Adipose tissue (tissue), 3 donors: ENCODE measurements around the gene SP6. TPM values are rescaled to one million over a fixed set of nuclear protein-coding genes. Genes with fewer than 3 reads are reported as not detected.

ENCODE experiments used
- H3K27ac ChIP-seq: one replicate; pipeline ENCODE4 v1.5.1; 2013; ENCODE audit warnings: low read depth, low read length
- WGBS, 3 donors: extraction: QIAGEN DNeasy Blood & Tissue Kit; methylation state at CpG; one replicate each; pipeline ENCODE4 v1.1.7; 2013; 5-methylcytosine and 5-hydroxymethylcytosine counted together
- polyA plus RNA-seq, 3 donors: library from polyadenylated mRNA; stranded (reverse); fragments of 200-250 nt; gene quantifications; one replicate each; pipeline ENCODE4 v1.2.3, GENCODE V29; 2013
- donor health status: healthy with polysubstance abuse.
- donor health status: Bipolar disorder and iron deficiency.
- donor health status: healthy.

SP6 gene
- polyA plus RNA-seq, 3 donors, result 0.45 to 0.56 (median 0.49) TPM

DNA sequence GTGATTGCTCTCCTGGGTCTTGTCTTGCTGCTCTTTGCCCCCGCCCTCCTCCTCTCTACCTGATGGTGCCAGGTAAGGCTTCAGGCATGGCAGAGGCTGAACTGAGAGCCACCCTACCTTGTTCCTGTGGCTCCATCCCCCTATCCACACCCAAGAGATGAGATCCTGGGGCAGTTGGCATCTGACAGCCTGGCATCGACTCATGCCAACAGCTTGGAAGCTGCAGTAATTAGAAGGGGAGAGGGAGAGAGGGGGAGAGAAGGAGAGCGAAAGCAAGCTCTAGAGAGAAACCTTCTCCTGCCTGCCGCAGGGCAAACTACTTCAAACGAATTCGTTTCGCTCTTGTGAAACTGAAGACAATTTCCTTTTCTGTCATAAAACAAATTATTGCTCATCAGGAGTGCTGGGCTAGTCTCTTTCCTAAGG lies 13.8 kb upstream of the SP6 start:
- 30 to 60% (median 44%) methylated on average over 7 of the region's 7 CpGs for WGBS, 3 donors
- H3K27ac ChIP-seq, result no peak overlapping the region

DNA sequence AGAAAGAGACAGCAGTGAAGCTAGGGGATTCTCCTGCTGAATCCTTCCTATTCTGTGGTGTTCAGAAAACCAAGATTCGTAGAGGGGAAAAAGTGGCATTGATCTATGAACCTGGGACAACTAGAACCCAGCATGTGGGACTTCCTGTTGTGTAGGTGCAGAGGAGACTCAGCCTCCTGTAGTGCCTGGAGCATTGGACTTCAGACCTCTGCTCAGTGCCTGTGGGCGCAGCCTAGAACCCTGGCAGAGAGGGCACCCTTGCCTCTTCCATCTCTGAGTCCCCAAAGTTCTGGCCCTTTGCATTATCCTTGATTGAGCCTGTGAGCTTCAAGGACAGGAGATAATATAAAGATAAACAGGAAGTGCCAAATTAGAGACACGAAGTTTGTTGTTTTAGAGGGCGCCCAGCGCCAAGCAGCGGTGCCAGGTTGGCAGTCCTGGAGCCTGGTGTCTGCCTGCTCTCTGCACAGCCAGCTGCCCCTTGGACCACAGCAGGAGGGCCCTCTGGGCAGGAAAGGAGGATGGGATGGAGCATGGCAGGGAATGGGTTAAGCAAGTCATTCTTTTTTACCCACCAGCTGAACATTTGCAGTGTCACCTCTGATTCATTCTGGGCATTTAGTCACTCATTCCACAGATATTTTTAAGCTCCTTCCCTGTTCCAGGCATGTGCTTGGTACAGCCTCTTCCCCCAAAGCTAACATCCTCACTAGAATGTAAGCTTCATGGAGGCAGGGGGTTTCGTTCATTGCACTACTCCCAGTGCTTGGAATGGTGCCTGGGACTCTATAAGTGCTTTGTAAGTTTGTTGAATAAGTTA lies 11.9 kb upstream of the SP6 start:
- H3K27ac ChIP-seq, result no peak overlapping the region
- WGBS, 3 donors, result 71 to 79% (median 77%) methylated on average over 7 of the region's 7 CpGs

DNA sequence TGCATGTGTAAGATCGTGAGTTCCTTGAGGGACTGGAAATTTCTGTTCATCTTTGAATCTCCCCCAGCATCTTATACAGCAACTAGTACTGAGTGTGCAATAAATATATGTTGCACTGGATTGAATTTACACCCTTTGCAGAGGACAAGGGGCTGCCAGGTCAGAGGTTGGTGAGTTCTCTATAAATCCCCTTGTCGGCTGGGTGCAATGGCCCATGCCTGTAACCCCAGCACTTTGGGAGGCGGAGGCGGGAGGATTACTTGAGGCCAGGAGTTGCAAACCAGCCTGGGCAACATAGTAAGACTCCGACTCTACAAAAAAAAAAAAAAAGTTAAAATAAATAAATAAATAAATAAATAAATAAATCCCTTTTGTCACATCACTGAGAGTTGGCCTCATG lies 9.4 kb upstream of the SP6 start:
- 89 to 93% (median 89%) methylated on average over 5 of the region's 5 CpGs for WGBS, 3 donors
- H3K27ac ChIP-seq, result no peak overlapping the region

DNA sequence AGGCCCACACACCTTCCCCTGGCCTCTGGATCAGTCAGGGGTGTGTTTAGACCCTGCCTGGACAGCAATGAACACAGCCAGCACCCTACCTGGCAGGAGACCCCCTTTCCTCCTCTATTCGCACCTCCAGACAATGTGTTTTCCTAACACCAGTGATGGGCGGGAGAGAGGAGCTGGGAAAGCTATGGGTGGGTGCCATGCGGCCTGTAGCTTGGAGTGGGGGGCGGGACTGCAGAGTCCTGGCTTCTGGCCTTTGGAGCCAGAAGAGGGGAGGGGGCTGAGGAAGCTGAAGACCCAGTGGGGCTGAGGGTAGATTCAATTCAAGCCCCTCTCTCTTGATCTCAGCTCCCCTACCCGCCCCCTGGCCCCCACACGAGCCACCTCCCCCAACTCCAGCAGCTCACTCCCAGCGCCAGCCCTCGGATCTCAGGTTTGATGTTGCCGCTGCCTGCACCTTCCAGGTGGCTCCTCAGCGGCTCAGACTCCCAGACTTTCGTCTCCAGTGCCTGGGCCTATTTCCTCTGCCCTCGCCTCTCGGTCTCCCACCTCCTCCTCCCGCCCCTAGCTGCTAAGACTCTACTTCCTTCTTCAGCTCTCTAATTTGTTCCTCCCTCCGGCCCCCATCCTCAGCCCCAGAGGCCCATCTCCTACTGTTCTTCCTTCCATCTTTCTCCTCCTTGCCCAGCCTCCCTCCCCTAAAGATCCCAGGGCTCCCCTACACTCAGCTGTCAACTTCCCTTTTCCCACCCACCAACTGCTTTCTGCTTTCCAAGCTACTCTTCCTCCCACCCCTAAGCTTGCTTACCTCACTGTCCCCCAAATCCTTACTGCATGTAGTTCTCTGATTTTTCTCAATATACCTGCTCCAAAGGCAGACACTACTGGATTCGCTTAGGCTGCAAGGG lies 6.8 kb upstream of the SP6 start:
- WGBS, 3 donors, result 69 to 75% (median 69%) methylated on average over 14 to 16 of the region's 16 CpGs
- H3K27ac ChIP-seq, result no peak overlapping the region

DNA sequence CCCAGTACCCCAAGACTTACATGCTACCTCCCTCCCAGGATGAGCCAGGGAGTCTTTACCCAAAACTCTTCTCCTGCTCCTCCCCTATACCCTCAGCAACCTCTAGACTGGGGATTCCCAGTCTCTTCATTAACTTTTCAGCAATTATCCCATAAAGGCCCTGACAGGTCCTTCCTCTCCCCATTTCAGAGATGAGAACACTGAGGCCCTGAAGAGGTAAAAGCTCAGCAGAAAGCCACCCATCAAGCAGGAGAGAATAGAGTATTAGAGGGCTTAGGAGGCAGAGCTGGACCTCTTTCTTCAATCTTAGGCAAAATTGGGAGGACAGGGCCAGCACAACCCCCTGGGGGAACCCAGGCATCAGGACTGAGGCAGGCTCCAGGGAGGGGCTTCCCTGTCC lies 5.9 kb upstream of the SP6 start:
- no peak overlapping the region for H3K27ac ChIP-seq

DNA sequence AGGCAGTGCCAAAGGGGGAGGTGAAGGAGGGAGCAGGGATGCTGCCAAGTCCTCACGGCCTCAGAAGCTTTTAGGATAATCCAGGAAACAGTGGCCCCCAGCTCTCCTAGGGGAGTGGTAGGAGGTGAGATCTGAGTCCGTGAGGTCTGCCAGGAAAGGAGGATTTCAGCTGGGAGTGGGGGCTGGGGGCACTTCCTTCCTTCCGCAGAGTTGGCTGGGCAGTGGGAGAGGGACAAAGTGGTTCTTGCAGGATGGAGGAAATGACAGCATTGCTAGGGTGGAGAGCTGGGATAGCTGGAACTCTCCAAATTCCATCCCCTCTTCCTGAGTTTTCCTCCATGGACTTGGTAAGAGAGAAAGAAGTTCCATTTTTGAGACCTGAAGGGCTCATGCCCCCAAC lies 4.8 kb upstream of the SP6 start:
- no peak overlapping the region for H3K27ac ChIP-seq
- WGBS, 3 donors, result 22 to 37% (median 23%) methylated on average over 3 of the region's 3 CpGs

DNA sequence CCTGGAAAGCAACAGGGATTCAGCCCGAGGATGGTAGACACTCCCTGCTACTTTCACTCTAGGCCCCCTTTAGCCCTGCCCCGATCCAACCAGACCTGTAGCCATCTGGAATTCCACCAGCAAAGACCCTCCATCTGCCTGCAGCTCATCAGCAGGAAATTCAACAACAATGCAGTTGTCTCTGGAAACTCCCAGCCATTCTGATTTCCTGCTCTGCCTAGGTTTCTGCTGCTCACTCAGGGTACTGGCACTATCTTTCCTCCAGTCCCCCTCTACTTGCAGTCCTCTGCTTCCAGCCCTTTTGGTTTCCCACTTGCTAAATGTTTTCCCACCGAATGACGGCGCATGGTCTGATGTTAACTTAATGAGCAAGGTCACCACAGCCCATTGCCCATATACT lies 2.7 kb upstream of the SP6 start:
- H3K27ac ChIP-seq, result no peak overlapping the region
- 27 to 50% (median 37%) methylated on average over 5 of the region's 5 CpGs for WGBS, 3 donors

DNA sequence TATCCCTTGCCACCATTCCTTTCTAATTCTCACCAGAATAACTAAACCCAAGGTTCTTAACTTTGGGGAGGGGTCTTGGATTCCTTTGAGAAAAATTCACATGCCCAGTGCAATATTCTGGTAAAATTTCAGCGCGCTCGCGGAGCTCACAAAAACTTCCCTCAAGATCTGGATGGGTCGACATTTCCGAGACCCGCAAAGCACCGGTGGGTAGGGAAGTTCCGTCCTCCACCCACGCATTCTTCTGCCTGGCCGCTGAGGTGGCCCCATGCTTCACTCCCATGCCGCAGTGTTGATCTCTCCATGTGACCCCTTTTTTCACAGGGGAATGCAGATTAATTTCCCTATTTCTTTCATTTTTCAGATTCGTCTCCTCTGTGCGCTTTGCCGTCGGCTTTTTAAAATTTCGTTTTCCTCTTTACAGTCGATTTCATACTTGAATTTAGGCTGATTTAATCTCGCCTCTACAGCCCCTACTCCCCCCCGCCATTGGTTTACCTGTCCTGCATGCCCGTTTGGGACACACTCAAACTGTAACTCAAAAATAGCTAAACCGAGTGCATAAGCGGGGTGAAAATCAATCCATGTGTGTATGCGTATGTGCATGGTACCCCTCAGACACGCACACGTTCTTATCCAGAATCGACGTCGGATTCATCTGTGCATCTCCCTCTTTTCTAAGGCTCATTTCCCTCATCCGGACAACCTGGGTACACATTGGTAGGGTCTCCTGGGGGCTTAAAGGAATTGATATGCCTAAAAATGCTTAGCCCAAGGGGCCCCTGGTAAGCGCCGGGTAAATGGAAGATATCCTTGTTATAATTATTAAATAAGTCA lies 1.4 kb upstream of the SP6 start:
- WGBS, 3 donors, result 22 to 40% (median 32%) methylated on average over 32 of the region's 32 CpGs
- H3K27ac ChIP-seq, result no peak overlapping the region

DNA sequence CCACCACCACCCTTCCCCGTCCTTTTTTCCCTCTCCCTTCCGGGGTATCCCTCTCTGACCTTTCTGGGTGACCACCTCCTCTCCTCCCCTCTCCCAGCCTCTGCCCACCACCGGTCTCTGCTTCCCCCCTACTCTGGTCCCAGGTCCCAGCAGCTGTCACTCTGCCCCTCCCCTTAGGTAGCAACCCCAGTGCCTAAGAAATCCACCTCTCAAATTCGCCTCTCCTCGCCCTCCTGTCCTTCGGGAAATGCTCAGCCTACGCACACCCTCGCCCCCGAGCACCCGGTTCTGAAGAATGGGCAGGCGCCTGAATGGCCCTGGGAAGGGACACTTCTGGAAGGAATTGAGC lies 775 bp upstream of the SP6 start:
- 36 to 45% (median 40%) methylated on average over 11 of the region's 11 CpGs for WGBS, 3 donors
- H3K27ac ChIP-seq, result no peak overlapping the region

DNA sequence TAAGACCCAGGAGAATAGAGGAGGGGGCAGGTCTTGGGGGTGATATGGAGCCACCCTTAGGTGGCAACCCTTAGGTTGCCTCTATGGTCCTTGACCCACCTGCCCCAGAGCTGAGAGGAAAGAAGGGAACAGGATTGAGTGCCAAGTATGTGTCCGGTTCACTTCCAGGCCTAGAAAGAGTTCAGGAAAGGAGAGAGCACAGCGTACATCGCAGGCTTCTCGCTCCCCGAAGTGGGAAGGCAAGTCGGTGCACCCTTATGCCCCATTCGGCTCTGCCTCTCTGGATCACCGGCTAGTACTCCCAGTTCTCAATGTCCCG lies 631 bp downstream of the SP6 start:
- H3K27ac ChIP-seq, result no peak overlapping the region

DNA sequence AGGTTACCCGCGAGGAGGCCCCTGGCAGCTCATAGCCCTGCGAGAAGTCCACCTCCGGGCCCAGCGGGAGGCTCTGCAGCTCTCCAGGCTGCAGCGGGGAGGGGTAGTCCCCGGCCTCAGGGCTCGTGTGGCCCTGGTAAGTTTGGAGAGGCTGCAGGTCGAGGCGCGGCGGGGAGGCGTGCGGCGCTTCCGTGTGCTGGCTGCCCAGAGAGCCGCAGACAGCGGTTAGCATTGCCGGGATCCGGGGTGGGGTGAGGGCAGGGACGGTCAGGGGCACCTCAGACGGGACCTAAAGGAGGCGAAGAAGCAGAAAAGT lies 2.8 kb downstream of the SP6 start:
- WGBS, 3 donors, result 38 to 66% (median 50%) methylated on average over 23 of the region's 23 CpGs
- no peak overlapping the region for H3K27ac ChIP-seq

More for the DNA sequence above, 631 bp downstream of the SP6 start:
- 49 to 67% (median 66%) methylated on average over 9 of the region's 9 CpGs for WGBS, 3 donors

DNA sequence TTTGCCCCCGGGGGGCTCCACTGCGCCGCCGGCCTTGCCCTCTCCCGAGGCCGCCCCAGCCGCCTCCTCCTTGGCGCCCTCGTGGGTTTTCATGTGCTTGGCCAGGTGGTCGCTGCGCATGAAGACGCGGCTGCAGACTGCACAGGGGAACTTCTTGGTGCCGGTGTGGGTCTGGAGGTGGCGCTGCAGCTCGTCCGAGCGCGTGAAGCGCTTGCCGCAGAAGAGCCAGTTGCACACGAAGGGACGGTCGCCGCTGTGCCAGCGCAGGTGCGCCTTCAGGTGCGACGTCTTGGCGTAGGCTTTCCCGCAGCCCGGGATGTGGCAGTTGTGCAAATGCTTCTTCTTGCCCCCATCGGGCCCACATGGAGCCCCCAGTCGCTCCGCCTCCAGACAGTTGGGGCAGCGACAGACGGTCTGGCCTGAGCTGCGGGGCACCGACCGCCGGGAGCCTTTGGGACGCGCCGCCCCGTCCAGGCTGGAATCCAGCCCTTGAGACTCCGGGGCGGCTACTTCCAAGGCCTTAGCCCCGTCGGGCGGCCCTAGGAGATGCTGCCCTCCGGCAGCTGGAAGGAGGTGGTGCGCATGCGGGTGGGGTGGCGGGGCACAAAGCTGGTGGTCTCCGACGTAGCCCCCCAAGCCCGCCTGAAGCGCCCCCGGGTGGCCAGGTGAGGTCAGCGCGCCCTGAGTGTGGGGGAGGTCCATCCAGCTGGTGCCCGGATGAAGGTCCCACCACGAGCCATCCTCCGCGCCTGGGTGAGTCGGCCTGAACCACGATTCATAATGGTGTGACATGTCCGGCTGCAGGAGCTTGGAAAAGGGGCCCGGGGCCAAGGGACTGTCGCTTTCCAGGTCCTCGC lies 3.4 kb downstream of the SP6 start:
- WGBS, 3 donors, result 14 to 39% (median 30%) methylated on average over 59 to 71 of the region's 71 CpGs
- H3K27ac ChIP-seq, result no peak overlapping the region

DNA sequence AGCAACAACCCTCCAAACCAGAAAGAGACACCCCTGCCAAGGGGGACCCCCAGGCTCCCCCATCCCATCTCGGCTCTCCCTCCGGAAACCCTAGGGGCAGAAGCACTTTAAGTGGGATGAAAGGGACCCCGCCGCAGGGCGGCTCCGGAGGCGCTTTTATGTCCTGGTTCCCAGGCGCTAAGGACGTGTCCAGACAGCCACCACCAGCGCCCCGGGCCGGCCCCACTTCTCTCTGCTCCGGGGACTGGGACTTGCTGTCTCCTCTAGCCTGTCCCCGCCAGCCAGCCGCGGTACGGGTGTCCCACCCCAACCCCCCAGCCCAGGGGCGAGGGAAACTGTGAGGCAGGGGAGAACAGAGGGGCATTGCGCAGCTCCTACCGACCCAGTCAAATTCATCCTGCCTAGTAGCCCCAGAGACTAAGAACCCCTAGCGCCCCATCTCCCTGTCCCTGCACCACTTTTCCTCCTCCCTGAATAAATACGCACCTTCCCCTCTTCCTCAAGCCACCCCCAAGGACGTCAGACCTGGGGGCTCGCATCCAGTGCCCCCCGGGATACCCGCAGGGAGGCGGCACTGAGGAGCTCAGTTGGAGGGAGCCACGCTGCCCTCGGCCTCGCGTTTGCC lies 4.1 kb downstream of the SP6 start:
- no peak overlapping the region for H3K27ac ChIP-seq
- 11 to 34% (median 19%) methylated on average over 31 of the region's 31 CpGs for WGBS, 3 donors

DNA sequence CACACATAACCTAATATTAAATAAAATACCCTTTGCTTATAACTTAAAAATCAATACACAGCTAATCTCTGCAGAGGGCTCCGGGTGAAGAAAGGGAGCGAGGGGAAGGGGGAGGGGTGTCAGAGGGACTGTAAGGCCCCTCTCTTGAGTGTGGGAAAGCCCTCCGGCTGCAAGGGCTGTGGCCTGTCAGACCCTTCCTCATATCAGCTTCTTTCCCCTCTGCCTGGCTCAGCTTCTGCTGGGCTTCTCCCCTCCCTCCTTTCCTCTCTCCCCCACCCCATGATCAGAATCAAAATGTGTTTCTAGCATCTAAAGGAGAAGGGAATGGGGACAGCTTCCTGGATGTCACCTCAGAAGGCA lies 5.3 kb downstream of the SP6 start:
- 63 to 81% (median 80%) methylated on average over 3 of the region's 3 CpGs for WGBS, 3 donors
- no peak overlapping the region for H3K27ac ChIP-seq

DNA sequence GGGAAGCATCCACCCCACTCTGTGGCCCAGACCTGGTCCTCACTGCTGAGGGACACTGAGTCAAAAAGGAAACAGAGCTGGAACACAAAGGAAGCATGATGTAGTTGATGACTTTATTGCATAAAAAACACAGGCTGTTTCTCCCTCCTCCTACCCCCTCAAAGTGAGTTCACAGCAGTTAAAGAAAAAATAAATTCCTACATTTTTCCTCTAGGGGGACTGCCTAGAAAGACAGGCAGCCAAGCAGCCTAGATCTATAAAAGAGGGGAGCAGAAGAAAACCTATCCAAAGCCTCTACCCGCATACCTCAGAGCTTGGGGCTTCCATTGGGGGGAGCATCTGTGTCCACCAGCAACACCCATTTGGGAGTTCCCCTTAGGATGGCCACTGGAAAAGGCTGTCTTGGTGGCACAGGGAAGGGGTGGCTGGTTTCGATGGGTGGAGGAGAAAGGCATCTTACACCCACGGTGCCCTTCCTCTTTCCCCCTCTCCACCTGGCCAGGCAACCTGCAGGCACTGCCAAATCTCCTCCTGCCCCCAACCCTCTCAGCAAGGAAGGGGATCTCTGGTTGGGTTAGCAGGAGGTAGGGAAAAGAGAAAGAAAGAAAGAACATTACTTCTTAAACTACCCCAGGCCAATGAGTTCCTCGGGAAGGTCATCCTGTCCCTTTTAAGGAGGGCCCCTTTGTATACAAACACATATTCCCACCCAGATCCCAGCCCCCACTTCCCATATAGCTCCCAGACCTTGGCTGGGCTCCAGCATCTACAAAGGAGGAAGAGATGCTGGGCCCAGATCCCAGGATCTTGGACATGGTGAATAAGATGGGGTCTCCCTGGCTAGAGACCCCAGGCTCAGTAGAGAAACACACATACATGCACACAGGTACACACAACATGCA lies 5.9 kb downstream of the SP6 start:
- H3K27ac ChIP-seq, result no peak overlapping the region
- WGBS, 3 donors, result 60 to 73% (median 72%) methylated on average over 4 of the region's 4 CpGs

DNA sequence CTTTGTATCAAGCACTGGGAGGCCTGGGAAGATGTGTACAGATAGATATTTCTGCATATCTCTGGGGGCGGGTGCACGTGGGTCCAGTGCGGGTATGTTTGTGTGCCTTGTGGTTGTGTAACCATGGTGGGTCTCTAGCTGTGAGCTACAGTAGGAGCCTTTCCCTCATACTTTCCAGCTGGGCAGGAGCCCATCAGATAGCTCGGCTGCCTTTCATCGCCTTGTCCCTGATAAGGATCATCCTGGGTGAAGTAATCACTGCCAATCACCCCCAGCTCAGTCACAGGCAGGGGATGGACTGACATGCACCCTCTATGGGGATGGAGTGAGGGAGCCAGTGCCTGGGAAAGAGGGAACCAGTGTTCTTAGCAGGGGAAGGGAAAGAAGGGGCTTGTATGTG lies 6.7 kb downstream of the SP6 start:
- H3K27ac ChIP-seq, result no peak overlapping the region
- 51 to 74% (median 72%) methylated on average over 5 of the region's 5 CpGs for whole genome bisulfite sequencing, 3 donors

DNA sequence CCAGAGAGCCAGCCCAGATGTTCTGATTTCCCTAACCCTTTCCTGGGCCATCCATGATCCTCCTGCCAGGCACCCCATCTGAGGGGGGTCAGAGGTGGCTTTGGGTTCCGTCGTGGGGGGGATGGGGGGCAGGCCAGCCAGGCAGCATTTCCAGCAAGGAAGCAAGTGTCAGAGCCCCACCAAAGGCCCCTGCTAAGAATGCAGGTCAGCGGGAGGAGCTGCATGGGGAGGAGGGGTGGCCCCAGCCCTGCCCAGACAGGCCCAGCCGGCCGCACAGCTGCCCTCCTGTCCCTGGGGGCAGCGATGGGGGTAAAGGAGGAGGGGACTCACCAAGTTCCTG lies 7.6 kb downstream of the SP6 start:
- WGBS, 3 donors, result 28 to 44% (median 28%) methylated on average over 6 of the region's 6 CpGs
- H3K27ac ChIP-seq, result no peak overlapping the region
